Measurements from ENCODE around the gene GAP43. TPM values are rescaled to one million over a fixed set of nuclear protein-coding genes. Genes with fewer than 3 reads are reported as not detected.

Gene GAP43
- total RNA-seq, 2 donors from 2014 or later = 0.54 to 1.8 TPM

GRCh38 chr3:115683773-115684172 is 60.5 kb downstream of the GAP43 start:
- H3K27ac ChIP-seq = no peak overlapping the region
- no peak overlapping the region for H3K9ac ChIP-seq (ENCODE audit: low read depth in 2 of 2, low read length in 2 of 2)
- H3K9me3 ChIP-seq = no peaks in the 10 kb centered on the region
- H3K27me3 ChIP-seq = no peaks in the 10 kb centered on the region
- H3K4me1 ChIP-seq = no peaks in the 10 kb centered on the region
- H3K36me3 ChIP-seq = no peaks in the 10 kb centered on the region
- intact Hi-C loops (cut with DNase I) = no loop called here
- no peak overlapping the region for H3K4me3 ChIP-seq
- no peak for TF ChIP-seq CTCF (IDR thresholded peaks at IDR 0.05)
- no peak for DNase-seq

- Histone ChIP-seq H3K36me3 (no peaks in the 10 kb centered on the region), H3K4me1 (no peaks in the 10 kb centered on the region), H3K27ac (no peak overlapping the region), H3K9me3 (no peaks in the 10 kb centered on the region), H3K4me3 (no peak overlapping the region), H3K9ac (ENCODE audit: low read depth in 2 of 2, low read length in 2 of 2) (no peak overlapping the region), H3K27me3 (no peaks in the 10 kb centered on the region)
- no peak for DNase-seq
- intact Hi-C loops (cut with DNase I) = no loop called here
- TF ChIP-seq CTCF (IDR thresholded peaks at IDR 0.05) = no peak
Observed at GRCh38 chr3:115685097-115685496, 61.8 kb downstream of the GAP43 start.

GRCh38 chr3:115687721-115688120 is 64.4 kb downstream of the GAP43 start:
- no peak for TF ChIP-seq CTCF (IDR thresholded peaks at IDR 0.05)
- DNase-seq = no peak
- Histone ChIP-seq H3K36me3 (no peaks in the 10 kb centered on the region), H3K4me3 (no peak overlapping the region), H3K27me3 (no peaks in the 10 kb centered on the region), H3K9ac (ENCODE audit: low read depth in 2 of 2, low read length in 2 of 2) (no peak overlapping the region), H3K4me1 (no peaks in the 10 kb centered on the region), H3K9me3 (no peaks in the 10 kb centered on the region), H3K27ac (no peak overlapping the region)
- intact Hi-C loops (cut with DNase I) = no loop called here

GRCh38 chr3:115688418-115688817 is 65.1 kb downstream of the GAP43 start:
- H3K27me3 ChIP-seq = no peaks in the 10 kb centered on the region
- no peak for DNase-seq
- intact Hi-C loops (cut with DNase I) = no loop called here
- no peak overlapping the region for H3K4me3 ChIP-seq
- no peaks in the 10 kb centered on the region for H3K36me3 ChIP-seq
- H3K9me3 ChIP-seq = no peaks in the 10 kb centered on the region
- no peak for TF ChIP-seq CTCF (IDR thresholded peaks at IDR 0.05)
- no peak overlapping the region for H3K9ac ChIP-seq (ENCODE audit: low read depth in 2 of 2, low read length in 2 of 2)
- H3K27ac ChIP-seq = no peak overlapping the region
- no peaks in the 10 kb centered on the region for H3K4me1 ChIP-seq

GRCh38 chr3:115689928-115690327 is 66.6 kb downstream of the GAP43 start:
- Histone ChIP-seq H3K27ac (no peak overlapping the region), H3K9me3 (no peaks in the 10 kb centered on the region), H3K27me3 (no peaks in the 10 kb centered on the region), H3K4me3 (no peak overlapping the region), H3K9ac (ENCODE audit: low read depth in 2 of 2, low read length in 2 of 2) (no peak overlapping the region), H3K4me1 (no peaks in the 10 kb centered on the region), H3K36me3 (no peaks in the 10 kb centered on the region)
- intact Hi-C loops (cut with DNase I) = loop anchor here (5.0 to 10.0 kb wide), 3 partner anchors 473 to 865 kb away; no protein-coding TSS in a partner anchor
- no peak for TF ChIP-seq CTCF (IDR thresholded peaks at IDR 0.05)
- DNase-seq = no peak

Data from colonic mucosa (tissue), 4 donors.